K562 (cell line): ENCODE data around the gene DPCD. TPM values are rescaled to one million over a fixed set of nuclear protein-coding genes. Genes with fewer than 3 reads are reported as not detected.

Source experiments
- ATAC-seq: fragments of 200-7000 bp; cut with Tn5 transposase; 3 replicates; pipeline ENCODE4 v1.9.1; 2020; ENCODE audit warnings: moderate library complexity
- BruUV-seq: library from RNA; stranded (reverse); fragments of 400-500 nt; replicated peaks from 2 replicates; lab custom pipeline; 2021; lab: Mats Ljungman, UMichigan
- CTCF ChIA-PET: fragments of 300-600 bp; formaldehyde crosslinking; extraction: SDS; loops from one replicate; lab custom pipeline; 2021; ENCODE audit warnings: low intra/inter-chr PET ratio; lab: Yijun Ruan, JAX
- POLR2A ChIA-PET: fragments of 300-600, 350-650 bp; sonication (Branson Sonifier 250); formaldehyde crosslinking; extraction: SDS; loops from one replicate; lab custom pipeline; 2021; ENCODE audit warnings: antibody characterized with exemption, inconsistent platforms; lab: Yijun Ruan, JAX
- DNase-seq, 4 experiments: peaks; one replicate each; pipeline versions ENCODE4 v3.0.0 to v3.0.0-alpha.2; 2011 to 2018; ENCODE audit warnings: low spot score in 3 of 4, mixed read lengths in 3 of 4; ENCODE audit errors: extremely low read depth in 1 of 4
- FAIRE-seq: peaks from 2 replicates; lab custom pipeline; 2011; peaks lifted over from hg19 to GRCh38; lab: Jason Lieb, UNC
- H2AFZ ChIP-seq: 2 replicates; pipeline ENCODE4 v1.6.0; 2011; ENCODE audit warnings: low read depth, low read length, control low read depth, inconsistent platforms
- H3K27ac ChIP-seq: fragments of 200-600 bp; 3 replicates; pipeline ENCODE4 v1.8.0; 2011; ENCODE audit warnings: low read depth, mild to moderate bottlenecking, control low read depth, inconsistent platforms, low read length, moderate library complexity, mixed read lengths; ENCODE audit errors: extremely low read depth
- H3K27me3 ChIP-seq, 2 experiments: fragments of 300-600 bp in 1 of 2; 2 replicates in 1 of 2; 3 replicates in 1 of 2; pipeline versions ENCODE4 v1.6.0 to v1.8.0; 2011; ENCODE audit warnings: inconsistent platforms in 2 of 2, low read length in 2 of 2, mild to moderate bottlenecking in 1 of 2, mixed read lengths in 1 of 2, moderate library complexity in 1 of 2; ENCODE audit not compliant: control insufficient read depth in 2 of 2, insufficient read depth in 2 of 2
- H3K36me3 ChIP-seq: fragments of 300-600 bp; 3 replicates; pipeline ENCODE4 v1.8.0; 2011; ENCODE audit warnings: mild to moderate bottlenecking, low read length, inconsistent platforms; ENCODE audit not compliant: control insufficient read depth, insufficient read depth
- H3K4me1 ChIP-seq, 2 experiments: fragments of 200-600 bp in 1 of 2; replicated peaks in 1 of 2; 2 replicates in 1 of 2; 3 replicates in 1 of 2; pipeline versions ENCODE4 v1.5.1 to v1.8.0; 2011; ENCODE audit warnings: inconsistent platforms in 2 of 2, low read length in 2 of 2, mild to moderate bottlenecking in 1 of 2, mixed read lengths in 1 of 2, moderate library complexity in 1 of 2; ENCODE audit not compliant: control insufficient read depth in 2 of 2, insufficient read depth in 2 of 2
- H3K4me2 ChIP-seq: 2 replicates; pipeline ENCODE4 v1.6.1; 2011; ENCODE audit warnings: low read length, control low read depth, inconsistent platforms, mixed read lengths; ENCODE audit not compliant: insufficient read depth
- H3K4me3 ChIP-seq: fragments of 200-600 bp; sonication (generic), shearing (Covaris generic); 2 replicates; pipeline ENCODE4 v1.5.1; 2016; ENCODE audit warnings: control low read depth, inconsistent platforms
- H3K79me2 ChIP-seq: fragments of 200-600 bp; 3 replicates; pipeline ENCODE4 v1.8.0; 2011; ENCODE audit warnings: low read length, inconsistent platforms; ENCODE audit not compliant: control insufficient read depth, insufficient read depth
- H3K9ac ChIP-seq, 2 experiments: 2 replicates each; pipeline versions ENCODE4 v1.6.0 to v1.6.1; 2011; ENCODE audit warnings: low read depth in 2 of 2, low read length in 2 of 2, control low read depth in 1 of 2, inconsistent platforms in 1 of 2, mild to moderate bottlenecking in 1 of 2, mixed read lengths in 1 of 2; ENCODE audit not compliant: insufficient read depth in 1 of 2
- H3K9me1 ChIP-seq: one replicate; pipeline ENCODE4 v1.6.0; 2011; ENCODE audit warnings: inconsistent platforms, mild to moderate bottlenecking, low read length, moderate library complexity; ENCODE audit not compliant: control insufficient read depth, insufficient read depth
- H3K9me3 ChIP-seq: replicated peaks from 2 replicates; pipeline ENCODE4 v1.5.1; 2011; ENCODE audit warnings: low read depth, low read length, inconsistent platforms; ENCODE audit not compliant: control insufficient read depth, insufficient read depth
- H4K20me1 ChIP-seq: replicated peaks from 2 replicates; pipeline ENCODE4 v1.6.1; 2011; ENCODE audit warnings: low read length, inconsistent platforms, mixed read lengths; ENCODE audit not compliant: control insufficient read depth, insufficient read depth
- CCAR2 ChIP-seq: fragments of 200-400 bp; formaldehyde crosslinking; IDR thresholded peaks from 2 replicates; pipeline ENCODE4 v1.6.1; 2017; ENCODE audit warnings: mild to moderate bottlenecking, low read depth, low read length
- CHD1 ChIP-seq: fragments of 200-600 bp; sonication (generic); IDR thresholded peaks from one replicate; pipeline ENCODE4 v1.6.1; 2012; ENCODE audit warnings: mild to moderate bottlenecking, moderate library complexity, low read length, inconsistent platforms
- COPS2 ChIP-seq: fragments of 450-650 bp; conservative IDR thresholded peaks from 2 replicates; pipeline ENCODE4 v1.6.1; 2016; ENCODE audit warnings: mild to moderate bottlenecking, moderate library complexity
- PREB ChIP-seq: sonication (generic); formaldehyde crosslinking; IDR thresholded peaks from 2 replicates; pipeline ENCODE4 v1.8.1; 2023; ENCODE audit warnings: mild to moderate bottlenecking, missing genetic modification reagents
- PRMT5 ChIP-seq: sonication (generic); formaldehyde crosslinking; IDR thresholded peaks from 2 replicates; pipeline ENCODE4 v1.5.0; 2020; ENCODE audit warnings: missing genetic modification reagents
- RB1 ChIP-seq: fragments of 450-650 bp; IDR thresholded peaks from 2 replicates; pipeline ENCODE4 v1.6.1; 2017; ENCODE audit warnings: low read depth, mild to moderate bottlenecking
- SRSF9 ChIP-seq: fragments of 200-400 bp; formaldehyde crosslinking; IDR thresholded peaks from 2 replicates; pipeline ENCODE4 v1.6.1; 2017; ENCODE audit warnings: low read depth, low read length, borderline replicate concordance
- WGBS: fragments of 100-300 bp; shearing (Covaris generic); methylation state at CpG from one replicate; pipeline ENCODE4 v1.1.6; 2016; ENCODE audit warnings: low coverage, mixed read lengths; ENCODE audit not compliant: insufficient coverage; ENCODE audit errors: missing lambda C conversion rate; 5-methylcytosine and 5-hydroxymethylcytosine counted together
- in situ Hi-C: fragments of 300-500 bp; cut with MboI; formaldehyde crosslinking; loops from 4 replicates; pipeline ENCODE4 v1.15.0; 2018; ENCODE audit warnings: inconsistent platforms, mixed read lengths
- intact Hi-C: fragments of 100-400 bp; cut with micrococcal nuclease; formaldehyde crosslinking; loops from 2 replicates; pipeline ENCODE4 v1.14.2; 2022
- polyA plus RNA-seq, 8 experiments: library from polyadenylated mRNA; depleted of rRNA in 4 of 8; stranded (reverse) in 5 of 8; unstranded in 3 of 8; fragments of >200 nt; fragmentation: Nextera tagmentation in 2 of 8; fragmentation: Illumina TruSeq in 1 of 8; extraction: Ambion mirVana in 2 of 8; extraction: Trizol in 1 of 8; gene quantifications; 2 replicates each; pipeline versions ENCODE4 v1.2.1 to v1.2.3, GENCODE V29; 2011 to 2014; ENCODE audit warnings: inconsistent platforms in 1 of 8, missing spikeins in 1 of 8
- total RNA-seq, 7 experiments: library from RNA; depleted of rRNA in 6 of 7; stranded (reverse); fragments of >200 nt in 6 of 7; fragmentation: Illumina TruSeq in 2 of 7; extraction: Trizol in 2 of 7; gene quantifications; 2 replicates each; pipeline versions ENCODE4 v1.2.1 to v1.2.3, GENCODE V29; 2011 to 2021; ENCODE audit warnings: low replicate concordance in 1 of 7

Gene DPCD
- total and polyA plus RNA-seq, 9 of the 15 experiments (the other 6 are each of a cell fraction or from before 2014, with no cell fraction given): 12.1 to 45.2 (median 20.0) TPM

GRCh38 chr10:101656890-101657289, 68.8 kb downstream of the DPCD start:
- ChIA-PET POLR2A (interaction anchor here (0.6 kb wide), 1 partner anchor 160 kb away, joined by 3 read pairs; no protein-coding TSS in a partner anchor), CTCF (no interaction called here)
- H4K20me1 ChIP-seq: no peaks in the 10 kb centered on the region
- no peaks in the 10 kb centered on the region for H3K79me2 ChIP-seq
- H3K36me3 ChIP-seq: no peaks in the 10 kb centered on the region
- H3K9me3 ChIP-seq: no peaks in the 10 kb centered on the region
- FAIRE-seq: no peak
- H3K4me2 ChIP-seq: no peak overlapping the region
- H3K4me3 ChIP-seq: no peak overlapping the region
- H3K4me1 ChIP-seq: no peaks in the 10 kb centered on the region
- no peak overlapping the region for H2AFZ ChIP-seq
- 70% methylated on average over 1 of the region's 2 CpGs for WGBS
- ATAC-seq: no peak
- in situ Hi-C loops (no loop called here), intact Hi-C loops (no loop called here)
- TF ChIP-seq COPS2 (no peak), CCAR2 (no peak), CHD1 (no peak), PRMT5 (CRISPR knock-in tag) (no peak), PREB (no peak), RB1 (no peak), SRSF9 (no peak)
- BruUV-seq: no TSS peak
- no peak overlapping the region for H3K27ac ChIP-seq
- no peaks in the 10 kb centered on the region for H3K9me1 ChIP-seq
- no peaks in the 10 kb centered on the region for H3K27me3 ChIP-seq
- no peak overlapping the region for H3K9ac ChIP-seq
- no peak for DNase-seq
